Esophagus squamous epithelium (tissue), 5 donors: ENCODE results near the gene DAPK1. TPM values are rescaled to one million over a fixed set of nuclear protein-coding genes. Genes with fewer than 3 reads are reported as not detected.

Source experiments
- DNase-seq: peaks from one replicate; lab custom pipeline; 2025; lab: John Stamatoyannopoulos, UW
- H3K27ac ChIP-seq, 4 donors: fragments of 200-600 bp; sonication (generic); one replicate each; pipeline ENCODE4 v1.5.1; 2016 to 2019; ENCODE audit warnings: mild to moderate bottlenecking in 1 of 4
- H3K27me3 ChIP-seq, 4 donors: fragments of 200-600 bp; sonication (generic); 1 replicate in 3 of 4; 2 replicates in 1 of 4; pipeline versions ENCODE4 v1.5.1 to v1.6.0; 2017 to 2021; ENCODE audit warnings: antibody characterized with exemption in 1 of 4
- H3K36me3 ChIP-seq, 3 donors: fragments of 200-600 bp; sonication (generic); one replicate each; pipeline ENCODE4 v1.5.1; 2016 to 2019
- H3K4me1 ChIP-seq, 3 donors: fragments of 200-600 bp; sonication (generic); one replicate each; pipeline ENCODE4 v1.5.1; 2017 to 2019
- H3K4me3 ChIP-seq, 4 donors: fragments of 200-600 bp; sonication (generic); 1 replicate in 3 of 4; 2 replicates in 1 of 4; pipeline ENCODE4 v1.5.1; 2016 to 2019; ENCODE audit warnings: mild to moderate bottlenecking in 2 of 4, moderate library complexity in 1 of 4
- H3K9me3 ChIP-seq, 3 donors: fragments of 200-600 bp; sonication (generic); one replicate each; pipeline ENCODE4 v1.5.1; 2016 to 2019
- POLR2A ChIP-seq, 4 donors: fragments of 450-650 bp; IDR thresholded peaks; one replicate each; pipeline ENCODE4 v1.6.1; 2017; ENCODE audit warnings: antibody characterized with exemption in 4 of 4, mild to moderate bottlenecking in 4 of 4, moderate library complexity in 3 of 4
- WGBS, 2 donors: methylation state at CpG; one replicate each; pipeline ENCODE4 v1.1.5; 2018; 5-methylcytosine and 5-hydroxymethylcytosine counted together
- intact Hi-C: fragments of 100-400 bp; cut with DNase I; formaldehyde crosslinking; loops from one replicate; pipeline ENCODE4 v1.15.0; 2022
- total RNA-seq, 4 donors: library from RNA; depleted of rRNA; stranded (reverse); fragments of >200 nt; gene quantifications; one replicate each; pipeline ENCODE4 v1.1.0, GENCODE V29; 2016
- TF ChIP-seq, protein P1 (sequence below), 6 experiments: fragments of 450-650 bp in 4 of 6; fragments of 200-600 bp in 2 of 6; sonication (generic) in 2 of 6; IDR thresholded peaks; one replicate each; pipeline ENCODE4 v1.5.1; 2016 to 2019; ENCODE audit warnings: antibody characterized with exemption in 6 of 6, mild to moderate bottlenecking in 4 of 6, moderate library complexity in 4 of 6
- donor health status: DM: yes; HTN: yes; CAD: no.

Gene DAPK1
- total RNA-seq, 4 donors from 2014 or later: 2.2 to 14.5 (median 5.5) TPM

DNA sequence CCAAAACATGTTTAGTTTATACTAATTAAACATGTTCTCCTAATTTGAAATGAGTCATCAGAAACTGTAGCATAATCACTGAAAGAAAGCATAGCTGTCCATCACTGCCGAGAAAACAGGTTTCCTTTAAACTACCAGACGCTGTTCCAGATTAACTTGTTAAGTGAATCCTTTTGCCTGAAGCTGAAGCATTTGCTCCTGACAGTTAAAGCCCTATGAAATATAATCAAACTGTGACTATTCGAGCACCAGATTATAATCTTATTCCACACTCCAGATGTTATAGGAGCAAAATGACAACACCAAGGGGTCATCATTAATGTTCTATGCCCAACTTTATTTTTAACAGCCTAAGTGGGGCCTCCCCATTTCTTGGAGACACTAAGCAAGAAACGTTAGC, 142.3 kb downstream of the DAPK1 start:
- TF ChIP-seq, protein P1, sequence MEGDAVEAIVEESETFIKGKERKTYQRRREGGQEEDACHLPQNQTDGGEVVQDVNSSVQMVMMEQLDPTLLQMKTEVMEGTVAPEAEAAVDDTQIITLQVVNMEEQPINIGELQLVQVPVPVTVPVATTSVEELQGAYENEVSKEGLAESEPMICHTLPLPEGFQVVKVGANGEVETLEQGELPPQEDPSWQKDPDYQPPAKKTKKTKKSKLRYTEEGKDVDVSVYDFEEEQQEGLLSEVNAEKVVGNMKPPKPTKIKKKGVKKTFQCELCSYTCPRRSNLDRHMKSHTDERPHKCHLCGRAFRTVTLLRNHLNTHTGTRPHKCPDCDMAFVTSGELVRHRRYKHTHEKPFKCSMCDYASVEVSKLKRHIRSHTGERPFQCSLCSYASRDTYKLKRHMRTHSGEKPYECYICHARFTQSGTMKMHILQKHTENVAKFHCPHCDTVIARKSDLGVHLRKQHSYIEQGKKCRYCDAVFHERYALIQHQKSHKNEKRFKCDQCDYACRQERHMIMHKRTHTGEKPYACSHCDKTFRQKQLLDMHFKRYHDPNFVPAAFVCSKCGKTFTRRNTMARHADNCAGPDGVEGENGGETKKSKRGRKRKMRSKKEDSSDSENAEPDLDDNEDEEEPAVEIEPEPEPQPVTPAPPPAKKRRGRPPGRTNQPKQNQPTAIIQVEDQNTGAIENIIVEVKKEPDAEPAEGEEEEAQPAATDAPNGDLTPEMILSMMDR (IDR thresholded peaks at IDR 0.05): no peak
- no peak for TF ChIP-seq POLR2A (IDR thresholded peaks at IDR 0.05)
- intact Hi-C loops: no loop called here
- H3K4me1 ChIP-seq: peaks cover 0 to 15% (median 6%) of the 10 kb centered on the region in 3 donors
- no peak overlapping the region for H3K4me3 ChIP-seq
- WGBS, 2 donors: 29 to 38% methylated on average over 4 of the region's 4 CpGs
- DNase-seq: no peak
- H3K27ac ChIP-seq: no peak overlapping the region
- no peaks in the 10 kb centered on the region for H3K27me3 ChIP-seq
- no peaks in the 10 kb centered on the region for H3K9me3 ChIP-seq
- no peaks in the 10 kb centered on the region for H3K36me3 ChIP-seq

DNA sequence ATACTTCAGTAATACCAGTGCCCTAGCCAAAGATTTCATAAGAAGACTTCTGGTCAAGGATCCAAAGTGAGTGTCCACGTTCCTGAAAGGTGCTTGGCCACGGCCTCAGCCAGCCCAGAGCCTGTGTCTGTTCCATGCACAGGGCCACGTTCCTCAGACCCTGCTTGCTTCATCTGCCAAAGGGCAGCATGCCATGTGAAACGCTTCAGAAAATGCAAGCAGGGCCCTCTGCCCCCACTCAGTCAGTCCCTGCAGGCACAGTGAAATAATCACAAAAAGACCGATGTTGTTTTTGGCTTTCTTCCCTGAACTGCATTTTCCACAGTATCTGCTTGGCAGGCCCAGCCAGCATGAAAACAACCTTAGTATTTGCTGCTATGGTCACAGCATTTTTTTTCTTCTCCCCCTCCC, 142.7 kb downstream of the DAPK1 start:
- no peak overlapping the region for H3K27ac ChIP-seq
- peaks cover 0 to 15% (median 6%) of the 10 kb centered on the region in 3 donors for H3K4me1 ChIP-seq
- intact Hi-C loops: no loop called here
- H3K36me3 ChIP-seq: no peaks in the 10 kb centered on the region
- 10 to 55% methylated on average over 5 of the region's 5 CpGs for WGBS, 2 donors
- no peak for DNase-seq
- H3K9me3 ChIP-seq: no peaks in the 10 kb centered on the region
- H3K27me3 ChIP-seq: no peaks in the 10 kb centered on the region
- TF ChIP-seq, protein P1 (IDR thresholded peaks at IDR 0.05): no peak
- no peak for TF ChIP-seq POLR2A (IDR thresholded peaks at IDR 0.05)
- no peak overlapping the region for H3K4me3 ChIP-seq

DNA sequence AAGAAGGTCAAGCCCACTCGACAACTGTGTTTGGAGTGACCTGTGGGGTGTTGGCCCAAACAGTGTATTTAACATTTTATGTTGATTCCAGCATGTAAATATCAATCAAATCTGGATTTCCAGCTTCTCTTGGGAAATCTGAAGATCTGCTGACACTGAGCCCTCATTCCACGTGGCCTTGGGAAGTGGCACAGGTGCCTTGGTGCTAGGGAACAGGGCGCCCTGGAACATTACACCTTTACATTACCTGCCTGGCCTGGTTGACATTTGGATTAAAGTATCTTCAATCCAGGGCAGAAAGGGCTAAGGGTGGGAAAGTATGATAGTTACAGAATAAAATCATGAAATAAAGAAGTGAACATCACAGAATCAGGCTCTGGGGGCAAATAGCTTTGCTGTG, 143.4 kb downstream of the DAPK1 start:
- WGBS, 2 donors: 91 to 95% methylated on average over 3 of the region's 3 CpGs
- Histone ChIP-seq H3K36me3 (peaks cover 0 to 4% (median 0%) of the 10 kb centered on the region in 3 donors), H3K4me3 (no peak overlapping the region), H3K9me3 (no peaks in the 10 kb centered on the region), H3K27me3 (no peaks in the 10 kb centered on the region), H3K4me1 (peaks cover 0 to 15% (median 6%) of the 10 kb centered on the region in 3 donors), H3K27ac (no peak overlapping the region)
- no peak for TF ChIP-seq POLR2A (IDR thresholded peaks at IDR 0.05)
- TF ChIP-seq, protein P1 (IDR thresholded peaks at IDR 0.05): no peak
- no peak for DNase-seq
- intact Hi-C loops: no loop called here

DNA sequence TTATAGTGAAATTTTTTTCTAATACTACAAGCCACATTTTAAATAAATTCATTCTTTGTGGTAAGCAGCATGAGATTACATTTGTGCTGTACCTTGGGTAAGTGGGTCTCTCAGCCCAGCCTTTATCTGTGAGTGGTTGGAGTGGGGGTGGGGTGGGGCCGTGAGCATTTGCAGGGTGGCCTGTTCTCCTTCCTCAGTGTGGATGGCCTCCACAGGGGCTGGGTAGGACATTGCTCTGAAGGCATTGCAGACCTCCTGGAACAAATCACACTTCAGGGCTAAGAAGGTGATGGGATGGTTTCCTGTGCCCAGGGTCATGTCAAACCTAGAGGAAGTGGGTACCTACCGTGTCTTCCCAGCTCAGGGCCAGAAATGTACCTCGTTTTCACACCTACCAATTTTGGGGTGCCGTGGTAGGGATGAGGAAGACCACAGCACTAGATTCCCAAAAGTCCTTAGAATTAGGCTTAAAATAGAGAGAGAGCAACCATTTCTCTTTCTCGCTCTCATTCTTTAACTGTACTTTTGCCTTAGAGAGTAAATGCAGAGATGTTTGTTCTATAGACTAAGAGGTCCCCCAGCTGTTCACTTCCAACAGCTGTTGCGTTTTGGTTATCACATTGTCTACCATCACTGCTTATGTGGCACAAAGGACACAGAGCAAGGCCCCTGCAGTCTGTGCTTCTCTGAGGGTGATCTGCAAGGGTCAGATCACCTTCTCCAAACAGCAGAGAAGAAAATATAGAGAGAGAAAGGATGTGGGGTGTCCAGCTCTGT, 144.9 kb downstream of the DAPK1 start:
- peaks cover 0 to 7% (median 0%) of the 10 kb centered on the region in 3 donors for H3K36me3 ChIP-seq
- no peak for DNase-seq
- H3K9me3 ChIP-seq: no peaks in the 10 kb centered on the region
- peaks cover 0 to 15% (median 6%) of the 10 kb centered on the region in 3 donors for H3K4me1 ChIP-seq
- TF ChIP-seq, protein P1 (IDR thresholded peaks at IDR 0.05): no peak
- TF ChIP-seq POLR2A (IDR thresholded peaks at IDR 0.05): no peak
- H3K27me3 ChIP-seq: no peaks in the 10 kb centered on the region
- 76% methylated on average over 5 to 6 of the region's 6 CpGs for WGBS, 2 donors
- no peak overlapping the region for H3K4me3 ChIP-seq
- H3K27ac ChIP-seq: no peak overlapping the region
- intact Hi-C loops: no loop called here

DNA sequence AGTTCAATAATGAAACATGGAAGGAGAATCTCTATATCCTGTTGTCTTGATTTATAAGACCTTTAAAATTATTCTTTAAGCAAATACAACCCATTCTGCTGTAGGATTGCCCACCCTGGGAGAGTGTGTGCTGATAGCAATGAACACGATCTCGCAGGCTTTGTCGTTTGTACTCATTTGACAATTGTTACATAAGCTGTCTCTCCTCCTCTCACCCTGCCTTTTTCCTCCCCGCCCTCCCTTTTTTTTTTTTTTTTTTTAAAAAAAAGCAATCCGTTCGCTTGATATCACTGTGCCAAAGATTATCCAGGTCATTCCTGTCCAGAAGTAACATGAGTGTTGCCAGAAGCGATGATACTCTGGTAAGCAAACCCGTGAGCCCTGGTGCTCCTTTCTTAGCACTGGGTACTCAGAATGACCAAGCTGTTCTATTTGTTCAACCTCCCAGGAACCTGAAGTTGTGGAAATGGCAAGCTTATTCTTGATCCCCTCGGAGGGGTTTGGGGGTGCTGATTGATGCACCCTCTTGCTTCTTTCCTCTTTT, 145.5 kb downstream of the DAPK1 start:
- H3K27me3 ChIP-seq: no peaks in the 10 kb centered on the region
- H3K27ac ChIP-seq: no peak overlapping the region
- peaks cover 0 to 15% (median 6%) of the 10 kb centered on the region in 3 donors for H3K4me1 ChIP-seq
- no peak for DNase-seq
- intact Hi-C loops: no loop called here
- TF ChIP-seq POLR2A (IDR thresholded peaks at IDR 0.05): no peak
- TF ChIP-seq, protein P1 (IDR thresholded peaks at IDR 0.05): no peak
- 81% methylated on average over 9 of the region's 9 CpGs for WGBS, 2 donors
- no peak overlapping the region for H3K4me3 ChIP-seq
- H3K36me3 ChIP-seq: peaks cover 0 to 12% (median 0%) of the 10 kb centered on the region in 3 donors
- no peaks in the 10 kb centered on the region for H3K9me3 ChIP-seq
